GM23338 (cell line): ENCODE data around the gene FGGY.

ENCODE experiments used
- CREB1 ChIP-seq: fragments of 250-450 bp; sonication (Bioruptor Pico); IDR thresholded peaks from 2 replicates; pipeline ENCODE4 v1.5.0; 2020; ENCODE audit warnings: low read depth, mild to moderate bottlenecking, moderate library complexity
- CTCF ChIP-seq, 2 experiments: fragments of 200-600 bp in 1 of 2; sonication (generic) in 1 of 2; conservative IDR thresholded peaks; 2 replicates each; pipeline versions ENCODE4 v1.5.1 to v1.6.1; 2016 to 2017; ENCODE audit warnings: antibody characterized with exemption in 2 of 2, low read depth in 2 of 2, mild to moderate bottlenecking in 2 of 2, moderate library complexity in 1 of 2
- ETS1 ChIP-seq: IDR thresholded peaks from 2 replicates; pipeline ENCODE4 v1.6.1; 2016; ENCODE audit warnings: antibody characterized with exemption
- EZH2 ChIP-seq: fragments of 200-600 bp; sonication (generic); IDR thresholded peaks from one replicate; pipeline ENCODE4 v1.8.0; 2017; ENCODE audit warnings: antibody characterized with exemption, mild to moderate bottlenecking, low read depth; ENCODE audit not compliant: unreplicated experiment
- JUNB ChIP-seq: IDR thresholded peaks from one replicate; pipeline ENCODE4 v1.6.1; 2016; ENCODE audit warnings: antibody characterized with exemption; ENCODE audit not compliant: unreplicated experiment
- POLR2AphosphoS5 ChIP-seq: IDR thresholded peaks from 2 replicates; pipeline ENCODE4 v1.6.1; 2016; ENCODE audit warnings: antibody characterized with exemption, low read depth
- REST ChIP-seq: IDR thresholded peaks from one replicate; pipeline ENCODE4 v1.6.1; 2018; ENCODE audit warnings: antibody characterized with exemption; ENCODE audit not compliant: unreplicated experiment
- ZNF331 ChIP-seq: fragments of 250-450 bp; sonication (Bioruptor Pico); IDR thresholded peaks from 2 replicates; pipeline ENCODE4 v1.5.0; 2020; ENCODE audit warnings: low read depth, mild to moderate bottlenecking, moderate library complexity
- ZNF462 ChIP-seq: fragments of 250-450 bp; sonication (Bioruptor Pico); IDR thresholded peaks from 2 replicates; pipeline ENCODE4 v1.5.0; 2020; ENCODE audit warnings: mild to moderate bottlenecking, moderate library complexity

- TF ChIP-seq CTCF (conservative IDR thresholded peaks at IDR 0.05; ENCODE audit: low read depth in 2 of 2) (no peak), POLR2AphosphoS5 (no peak), EZH2 (no peak), JUNB (no peak), REST (no peak), ZNF462 (CRISPR knock-in tag) (no peak), ETS1 (no peak), ZNF331 (CRISPR knock-in tag) (no peak), CREB1 (CRISPR knock-in tag) (no peak)
Observed at GRCh38 chr1:59391212-59392179, 94.6 kb downstream of the FGGY start.
